Nephron progenitor cell (in vitro differentiated cells): ENCODE results near the gene COMT.
A peak's percentile ranks its signal among the peaks of the same experiment; 100 is the strongest.

Source experiments
- DNase-seq: peaks from one replicate; pipeline ENCODE4 v3.0.0; 2021
- H3K27ac Mint-ChIP-seq: 2 replicates; pipeline ENCODE4 v1.8.0; 2021; ENCODE audit warnings: mild to moderate bottlenecking, moderate library complexity, mixed read lengths
- H3K27me3 Mint-ChIP-seq: 2 replicates; pipeline ENCODE4 v1.8.0; 2021; ENCODE audit warnings: mild to moderate bottlenecking, low read depth, mixed read lengths; ENCODE audit not compliant: poor library complexity
- H3K36me3 Mint-ChIP-seq: 2 replicates; pipeline ENCODE4 v1.8.0; 2021; ENCODE audit warnings: low read depth, mixed read lengths
- H3K4me1 Mint-ChIP-seq: 2 replicates; pipeline ENCODE4 v1.8.0; 2021; ENCODE audit warnings: mixed read lengths
- H3K4me3 Mint-ChIP-seq: 2 replicates; pipeline ENCODE4 v1.8.0; 2021; ENCODE audit warnings: mild to moderate bottlenecking, moderate library complexity, mixed read lengths
- H3K9me3 Mint-ChIP-seq: 2 replicates; pipeline ENCODE4 v1.8.0; 2021; ENCODE audit warnings: mild to moderate bottlenecking, moderate library complexity, mixed read lengths
- TF ChIP-seq, protein P1 (sequence below): fragments of 200-600 bp; sonication (generic); IDR thresholded peaks from 2 replicates; pipeline ENCODE4 v1.5.0; 2021; ENCODE audit warnings: antibody characterized with exemption

Gene COMT

DNA sequence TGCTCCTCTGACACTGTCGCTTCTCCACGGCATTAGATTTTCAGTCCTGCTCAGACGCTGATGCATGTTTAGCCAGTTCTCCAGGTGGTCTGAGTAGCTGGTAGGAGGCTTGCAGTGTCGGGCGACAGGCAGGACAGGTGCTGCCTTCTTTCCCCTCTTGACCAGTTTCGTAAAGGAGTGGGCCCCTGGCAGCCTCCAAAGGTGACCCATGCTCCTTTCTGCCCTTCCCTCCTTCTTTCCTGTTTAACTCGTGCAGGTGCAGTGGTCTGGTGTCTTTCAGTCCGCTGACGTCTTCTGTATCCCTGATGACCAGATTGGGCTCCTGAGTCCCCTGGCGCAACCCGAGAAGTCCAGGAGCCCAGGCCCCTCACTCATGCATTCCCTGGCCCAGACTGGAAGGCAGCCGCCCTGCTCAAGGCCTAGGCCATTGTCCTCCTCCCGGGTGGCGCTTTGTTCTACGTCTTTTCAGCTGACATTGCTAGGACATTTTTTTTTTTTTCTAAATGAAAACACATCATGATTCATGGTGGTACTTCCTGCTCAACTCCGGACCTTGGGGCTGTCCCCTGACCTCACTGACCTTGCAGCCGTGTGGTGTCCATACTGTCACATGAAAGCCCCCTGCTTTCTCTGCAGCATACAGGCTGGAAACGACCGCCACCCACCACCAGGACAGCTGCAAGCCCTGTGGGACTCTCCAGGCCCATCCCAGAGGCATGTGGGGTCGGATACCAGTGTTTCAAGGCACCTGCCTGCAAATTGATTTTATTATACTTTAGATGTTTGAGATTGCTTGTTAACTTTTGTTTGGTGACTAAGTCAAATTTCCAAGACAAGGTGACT is 25.6 kb downstream of the COMT start:
- Mint-ChIP-seq H3K27ac (peak overlapping the region; percentile 39), H3K36me3 (no peaks in the 10 kb centered on the region), H3K27me3 (no peaks in the 10 kb centered on the region), H3K4me3 (no peak overlapping the region), H3K4me1 (peaks cover 26% of the 10 kb centered on the region), H3K9me3 (no peaks in the 10 kb centered on the region)
- no peak for DNase-seq
- TF ChIP-seq, protein P1, sequence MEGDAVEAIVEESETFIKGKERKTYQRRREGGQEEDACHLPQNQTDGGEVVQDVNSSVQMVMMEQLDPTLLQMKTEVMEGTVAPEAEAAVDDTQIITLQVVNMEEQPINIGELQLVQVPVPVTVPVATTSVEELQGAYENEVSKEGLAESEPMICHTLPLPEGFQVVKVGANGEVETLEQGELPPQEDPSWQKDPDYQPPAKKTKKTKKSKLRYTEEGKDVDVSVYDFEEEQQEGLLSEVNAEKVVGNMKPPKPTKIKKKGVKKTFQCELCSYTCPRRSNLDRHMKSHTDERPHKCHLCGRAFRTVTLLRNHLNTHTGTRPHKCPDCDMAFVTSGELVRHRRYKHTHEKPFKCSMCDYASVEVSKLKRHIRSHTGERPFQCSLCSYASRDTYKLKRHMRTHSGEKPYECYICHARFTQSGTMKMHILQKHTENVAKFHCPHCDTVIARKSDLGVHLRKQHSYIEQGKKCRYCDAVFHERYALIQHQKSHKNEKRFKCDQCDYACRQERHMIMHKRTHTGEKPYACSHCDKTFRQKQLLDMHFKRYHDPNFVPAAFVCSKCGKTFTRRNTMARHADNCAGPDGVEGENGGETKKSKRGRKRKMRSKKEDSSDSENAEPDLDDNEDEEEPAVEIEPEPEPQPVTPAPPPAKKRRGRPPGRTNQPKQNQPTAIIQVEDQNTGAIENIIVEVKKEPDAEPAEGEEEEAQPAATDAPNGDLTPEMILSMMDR, result no peak

DNA sequence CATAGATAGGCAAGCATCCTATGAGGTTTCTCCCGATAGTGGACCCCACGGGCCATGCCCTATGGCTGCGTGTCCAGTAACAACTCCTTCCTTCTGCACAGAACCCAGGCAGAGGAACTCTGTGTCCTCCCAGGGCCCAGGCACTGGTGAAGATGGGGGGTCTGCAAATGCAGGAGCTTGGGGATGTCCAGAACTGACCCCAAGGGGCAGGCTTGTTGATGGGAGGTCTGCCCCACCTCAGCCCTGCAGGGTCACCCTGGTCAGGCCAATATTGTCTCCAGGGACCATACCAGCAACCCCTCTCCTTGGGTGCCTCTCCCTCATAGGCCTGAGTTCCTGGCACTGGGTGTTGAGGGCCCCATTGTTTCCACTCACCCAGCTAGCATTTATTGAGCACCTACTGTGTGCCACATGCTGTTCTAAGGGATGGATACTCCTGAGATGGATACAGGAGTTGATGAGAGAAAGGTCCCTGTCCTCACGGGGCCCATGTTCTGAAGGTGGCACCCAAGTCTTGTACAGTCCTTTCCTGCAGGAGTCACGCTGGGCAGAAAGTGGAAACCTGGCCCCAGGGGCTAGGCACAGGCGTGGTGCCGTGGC is 26.4 kb downstream of the COMT start:
- no peak for DNase-seq
- H3K27me3 Mint-ChIP-seq, result no peaks in the 10 kb centered on the region
- H3K9me3 Mint-ChIP-seq, result no peaks in the 10 kb centered on the region
- H3K4me3 Mint-ChIP-seq, result no peak overlapping the region
- peaks cover 22% of the 10 kb centered on the region for H3K4me1 Mint-ChIP-seq
- H3K36me3 Mint-ChIP-seq, result no peaks in the 10 kb centered on the region
- TF ChIP-seq, protein P1, result no peak
- no peak overlapping the region for H3K27ac Mint-ChIP-seq

DNA sequence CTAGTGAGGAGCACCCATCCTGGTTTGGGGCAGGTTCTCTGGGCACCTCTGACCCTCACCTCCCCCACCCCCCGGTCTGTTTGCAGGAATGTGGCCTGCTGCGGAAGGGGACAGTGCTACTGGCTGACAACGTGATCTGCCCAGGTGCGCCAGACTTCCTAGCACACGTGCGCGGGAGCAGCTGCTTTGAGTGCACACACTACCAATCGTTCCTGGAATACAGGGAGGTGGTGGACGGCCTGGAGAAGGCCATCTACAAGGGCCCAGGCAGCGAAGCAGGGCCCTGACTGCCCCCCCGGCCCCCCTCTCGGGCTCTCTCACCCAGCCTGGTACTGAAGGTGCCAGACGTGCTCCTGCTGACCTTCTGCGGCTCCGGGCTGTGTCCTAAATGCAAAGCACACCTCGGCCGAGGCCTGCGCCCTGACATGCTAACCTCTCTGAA is 26.9 kb downstream of the COMT start:
- H3K36me3 Mint-ChIP-seq, result no peaks in the 10 kb centered on the region

DNA sequence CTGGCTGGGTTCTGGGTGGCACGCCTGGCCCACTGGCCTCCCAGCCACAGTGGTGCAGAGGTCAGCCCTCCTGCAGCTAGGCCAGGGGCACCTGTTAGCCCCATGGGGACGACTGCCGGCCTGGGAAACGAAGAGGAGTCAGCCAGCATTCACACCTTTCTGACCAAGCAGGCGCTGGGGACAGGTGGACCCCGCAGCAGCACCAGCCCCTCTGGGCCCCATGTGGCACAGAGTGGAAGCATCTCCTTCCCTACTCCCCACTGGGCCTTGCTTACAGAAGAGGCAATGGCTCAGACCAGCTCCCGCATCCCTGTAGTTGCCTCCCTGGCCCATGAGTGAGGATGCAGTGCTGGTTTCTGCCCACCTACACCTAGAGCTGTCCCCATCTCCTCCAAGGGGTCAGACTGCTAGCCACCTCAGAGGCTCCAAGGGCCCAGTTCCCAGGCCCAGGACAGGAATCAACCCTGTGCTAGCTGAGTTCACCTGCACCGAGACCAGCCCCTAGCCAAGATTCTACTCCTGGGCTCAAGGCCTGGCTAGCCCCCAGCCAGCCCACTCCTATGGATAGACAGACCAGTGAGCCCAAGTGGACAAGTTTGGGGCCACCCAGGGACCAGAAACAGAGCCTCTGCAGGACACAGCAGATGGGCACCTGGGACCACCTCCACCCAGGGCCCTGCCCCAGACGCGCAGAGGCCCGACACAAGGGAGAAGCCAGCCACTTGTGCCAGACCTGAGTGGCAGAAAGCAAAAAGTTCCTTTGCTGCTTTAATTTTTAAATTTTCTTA is 27.8 kb downstream of the COMT start:
- no peaks in the 10 kb centered on the region for H3K27me3 Mint-ChIP-seq
- no peak for DNase-seq
- no peaks in the 10 kb centered on the region for H3K9me3 Mint-ChIP-seq
- H3K27ac Mint-ChIP-seq, result no peak overlapping the region
- H3K4me3 Mint-ChIP-seq, result no peak overlapping the region
- H3K4me1 Mint-ChIP-seq, result peaks cover 25% of the 10 kb centered on the region
- TF ChIP-seq, protein P1, result no peak
- no peaks in the 10 kb centered on the region for H3K36me3 Mint-ChIP-seq

More for the DNA sequence above, 26.9 kb downstream of the COMT start:
- peaks cover 22% of the 10 kb centered on the region for H3K4me1 Mint-ChIP-seq
- H3K4me3 Mint-ChIP-seq, result no peak overlapping the region
- no peak overlapping the region for H3K27ac Mint-ChIP-seq
- no peaks in the 10 kb centered on the region for H3K27me3 Mint-ChIP-seq
- no peaks in the 10 kb centered on the region for H3K9me3 Mint-ChIP-seq
- TF ChIP-seq, protein P1, result no peak
- DNase-seq, result no peak

DNA sequence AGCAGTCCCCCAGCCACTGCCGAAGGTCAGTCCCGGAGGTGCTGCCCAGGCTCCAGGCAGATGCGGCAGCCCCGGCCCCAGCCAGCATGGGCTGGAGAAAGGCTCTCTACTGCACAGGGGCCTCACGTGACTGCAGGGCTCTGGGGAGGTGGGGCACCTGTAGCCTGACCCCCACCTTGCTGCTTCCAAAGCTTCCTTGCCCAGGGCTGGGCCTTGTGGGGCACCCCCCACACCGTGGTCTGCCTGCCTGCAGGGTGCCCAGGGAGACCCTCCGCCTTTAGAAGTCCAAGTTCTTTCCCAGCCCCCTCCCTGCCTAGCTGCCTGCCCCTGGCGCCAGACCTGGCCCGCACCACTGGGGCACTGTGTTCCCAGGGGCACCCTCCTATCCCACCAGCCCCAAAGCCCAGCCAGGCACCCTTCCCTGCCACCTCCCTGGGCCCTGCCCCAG is 28.5 kb downstream of the COMT start:
- no peak for DNase-seq
- Mint-ChIP-seq H3K4me3 (no peak overlapping the region), H3K4me1 (peaks cover 32% of the 10 kb centered on the region), H3K27ac (no peak overlapping the region), H3K27me3 (no peaks in the 10 kb centered on the region), H3K36me3 (no peaks in the 10 kb centered on the region), H3K9me3 (no peaks in the 10 kb centered on the region)
- TF ChIP-seq, protein P1, result no peak
